Activated T-helper 17 cell treated with anti-CD3 and anti-CD28 coated beads, Interleukin-2, amount 50 U/mL, for 72 hours (primary cell): Measurements from ENCODE around the gene NSMCE4A. TPM values are rescaled to one million over a fixed set of nuclear protein-coding genes. Genes with fewer than 3 reads are reported as not detected.
"Not testable (repeated sequence)": the region's sequence is repeated elsewhere in the genome, so short reads cannot be mapped to it uniquely, and the experiment has no call there.

Experiments
- ATAC-seq: fragments of 150-1000 bp; cut with Tn5 transposase; replicated peaks from 2 replicates; pipeline ENCODE4 v1.10.0; 2021; ENCODE audit warnings: mild to moderate bottlenecking, moderate library complexity
- H3K27ac Mint-ChIP-seq: one replicate; pipeline ENCODE4 v1.8.0; 2022; ENCODE audit warnings: mixed read lengths
- H3K27me3 Mint-ChIP-seq: one replicate; pipeline ENCODE4 v1.8.0; 2022; ENCODE audit warnings: mixed read lengths
- H3K36me3 Mint-ChIP-seq: one replicate; pipeline ENCODE4 v1.8.0; 2022; ENCODE audit warnings: low read depth, mild to moderate bottlenecking, mixed read lengths
- H3K4me1 Mint-ChIP-seq: one replicate; pipeline ENCODE4 v1.8.0; 2022; ENCODE audit warnings: mixed read lengths
- H3K4me3 Mint-ChIP-seq: one replicate; pipeline ENCODE4 v1.8.0; 2022; ENCODE audit warnings: mild to moderate bottlenecking, mixed read lengths
- H3K9me3 Mint-ChIP-seq: one replicate; pipeline ENCODE4 v1.8.0; 2022; ENCODE audit warnings: mixed read lengths
- total RNA-seq, 2 donors: library from RNA; stranded (reverse); gene quantifications; one replicate each; pipeline ENCODE4 v1.2.3, GENCODE V29; 2022

NSMCE4A gene
- total RNA-seq, 2 donors from 2014 or later: 26.4 to 49.7 TPM

DNA sequence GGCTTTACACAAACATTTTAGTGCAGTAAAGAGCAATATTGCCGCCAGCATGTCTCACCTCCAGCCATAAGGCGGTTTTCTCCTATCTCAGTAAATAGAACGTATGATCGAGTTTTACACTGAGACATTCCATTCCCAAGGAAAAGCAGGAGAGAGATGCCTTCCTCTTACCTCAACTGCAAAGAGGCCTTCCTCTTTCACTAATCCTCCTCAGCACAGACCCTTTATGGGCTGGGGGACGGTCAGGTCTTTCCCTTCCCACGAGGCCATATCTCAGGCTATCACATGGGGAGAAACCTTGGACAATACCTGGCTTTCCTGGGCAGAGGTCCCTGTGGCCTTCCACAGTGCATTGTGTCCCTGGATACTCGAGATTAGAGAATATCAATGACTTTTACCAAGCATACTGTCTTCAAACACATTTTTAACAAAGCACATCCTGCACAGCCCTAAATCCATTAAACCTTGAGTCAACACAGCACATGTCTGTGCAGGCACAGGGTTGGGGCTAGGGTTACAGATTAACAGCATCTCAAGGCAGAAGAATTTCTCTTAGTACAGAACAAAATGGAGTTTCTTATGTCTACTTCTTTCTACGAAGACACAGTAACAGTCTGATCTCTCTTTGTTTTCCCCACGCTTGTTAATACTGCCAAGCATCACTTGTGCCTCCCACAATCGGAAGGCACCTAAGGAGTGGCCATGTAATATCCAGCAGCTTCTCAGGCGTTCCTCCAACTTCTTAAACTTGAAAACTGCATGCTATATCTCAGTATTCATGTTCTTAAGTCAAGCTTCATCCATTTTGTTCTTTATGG is 44.5 kb downstream of the NSMCE4A start:
- not testable (repeated sequence) for H3K27ac Mint-ChIP-seq, H3K4me1 Mint-ChIP-seq, ATAC-seq, H3K27me3 Mint-ChIP-seq, H3K9me3 Mint-ChIP-seq, H3K36me3 Mint-ChIP-seq
- H3K4me3 Mint-ChIP-seq: peak overlapping the region; percentile 97

DNA sequence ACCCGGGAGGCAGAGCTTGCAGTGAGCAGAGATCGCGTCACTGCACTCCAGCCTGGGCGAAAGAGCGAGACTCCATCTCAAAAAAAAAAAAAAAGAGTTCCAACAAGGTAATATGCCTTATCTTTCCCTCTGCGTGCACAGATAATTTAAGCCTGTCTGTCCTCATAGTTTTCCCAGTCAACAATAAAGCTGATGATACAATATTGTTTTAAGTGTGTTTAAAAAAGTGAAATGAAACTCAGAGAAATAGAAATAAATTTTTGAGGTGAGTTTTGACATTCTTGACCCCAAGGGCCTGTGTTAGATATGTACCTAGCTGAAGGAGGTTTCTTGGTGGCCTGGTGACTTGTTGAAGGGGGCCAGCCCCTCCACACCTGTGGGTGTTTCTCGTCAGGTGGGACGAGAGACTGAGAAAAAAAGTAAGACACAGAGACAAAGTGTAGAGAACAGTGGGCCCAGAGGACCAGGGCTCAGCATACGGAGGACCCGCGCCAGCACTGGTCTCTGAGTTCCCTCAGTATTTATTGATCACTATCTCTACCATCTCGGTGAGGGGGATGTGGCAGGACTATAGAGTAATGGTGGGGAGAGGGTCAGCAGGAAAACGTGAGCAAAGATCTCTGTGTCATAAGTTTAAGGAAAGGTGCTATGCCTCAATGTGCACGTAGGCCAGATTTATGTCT is 45.3 kb downstream of the NSMCE4A start:
- not testable (repeated sequence) for H3K9me3 Mint-ChIP-seq, H3K36me3 Mint-ChIP-seq, H3K27me3 Mint-ChIP-seq, ATAC-seq, H3K4me1 Mint-ChIP-seq
- H3K4me3 Mint-ChIP-seq: peak overlapping the region; percentile 97
- H3K27ac Mint-ChIP-seq: peak overlapping the region; percentile 46

DNA sequence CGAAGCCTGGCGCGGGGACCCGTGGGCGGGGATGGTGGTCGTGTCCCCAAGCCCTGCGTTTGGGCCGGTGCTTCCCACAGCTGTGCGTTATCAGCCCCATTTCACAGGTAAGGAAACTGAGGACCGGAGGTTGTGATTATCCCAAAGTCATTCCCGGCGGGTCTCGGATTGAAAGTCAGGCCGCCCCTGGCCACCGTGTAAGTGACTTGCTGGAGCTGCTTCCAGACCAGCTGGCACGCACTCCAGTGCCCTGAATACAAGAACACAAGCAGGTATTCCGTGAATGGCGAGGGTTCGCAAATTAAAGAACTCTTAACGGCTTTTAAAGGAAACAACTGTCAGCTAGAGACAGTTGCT is 46.5 kb downstream of the NSMCE4A start:
- peak overlapping the region; percentile 97 for H3K4me3 Mint-ChIP-seq
- peaks cover 10% of the 10 kb centered on the region for H3K4me1 Mint-ChIP-seq
- peaks cover 9% of the 10 kb centered on the region for H3K36me3 Mint-ChIP-seq
- no peaks in the 10 kb centered on the region for H3K27me3 Mint-ChIP-seq
- H3K27ac Mint-ChIP-seq: peak overlapping the region; percentile 97
- peak; percentile 3 for ATAC-seq
- H3K9me3 Mint-ChIP-seq: no peaks in the 10 kb centered on the region

DNA sequence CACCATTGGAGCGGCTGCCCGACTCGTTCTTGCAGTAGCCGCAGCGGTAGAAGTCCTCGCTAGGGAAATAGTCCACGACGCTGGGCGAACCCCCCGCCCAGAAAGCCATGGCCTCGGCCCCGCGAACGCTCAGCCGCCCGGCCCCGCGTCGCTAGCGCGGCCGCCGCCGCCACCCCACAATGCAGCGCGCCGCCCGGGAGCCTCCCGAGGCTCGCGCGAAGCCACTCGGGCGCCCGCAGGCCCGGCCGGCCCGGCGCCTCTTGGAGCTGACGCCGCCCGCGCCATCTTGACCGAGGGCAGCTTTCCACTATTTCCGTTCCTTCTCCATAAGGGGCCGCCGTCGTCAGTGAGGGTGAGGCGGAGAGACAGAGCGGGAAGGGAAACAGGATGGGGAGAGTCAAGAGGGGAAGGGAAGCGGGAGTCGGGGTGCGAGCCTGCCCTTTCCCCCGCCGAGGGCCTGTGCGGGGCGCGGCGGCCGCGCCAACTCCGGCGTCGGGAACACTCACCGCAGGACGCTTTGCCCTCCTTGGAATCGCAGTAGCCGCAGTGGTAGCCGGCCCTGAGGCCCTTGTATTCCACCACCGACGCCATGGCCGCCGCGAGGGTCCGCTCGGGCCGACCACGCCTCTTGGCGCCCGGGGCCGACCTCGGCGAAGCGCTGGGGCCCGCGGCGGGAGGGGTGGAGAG is 47.0 kb downstream of the NSMCE4A start, which contains the start of gene ATE1:
Gene ATE1 (minus strand): TSS at position 191 of the 687 bp plus-strand sequence. CDS start 82 bp downstream, at position 109.
- H3K36me3 Mint-ChIP-seq: peaks cover 12% of the 10 kb centered on the region
- H3K9me3 Mint-ChIP-seq: no peaks in the 10 kb centered on the region
- peak; percentile 93 for ATAC-seq
- peaks cover 10% of the 10 kb centered on the region for H3K4me1 Mint-ChIP-seq
- H3K27me3 Mint-ChIP-seq: no peaks in the 10 kb centered on the region
- H3K4me3 Mint-ChIP-seq: peak within 1 kb of the TSS; percentile 97
- peak within 1 kb of the TSS; percentile 97 for H3K27ac Mint-ChIP-seq

DNA sequence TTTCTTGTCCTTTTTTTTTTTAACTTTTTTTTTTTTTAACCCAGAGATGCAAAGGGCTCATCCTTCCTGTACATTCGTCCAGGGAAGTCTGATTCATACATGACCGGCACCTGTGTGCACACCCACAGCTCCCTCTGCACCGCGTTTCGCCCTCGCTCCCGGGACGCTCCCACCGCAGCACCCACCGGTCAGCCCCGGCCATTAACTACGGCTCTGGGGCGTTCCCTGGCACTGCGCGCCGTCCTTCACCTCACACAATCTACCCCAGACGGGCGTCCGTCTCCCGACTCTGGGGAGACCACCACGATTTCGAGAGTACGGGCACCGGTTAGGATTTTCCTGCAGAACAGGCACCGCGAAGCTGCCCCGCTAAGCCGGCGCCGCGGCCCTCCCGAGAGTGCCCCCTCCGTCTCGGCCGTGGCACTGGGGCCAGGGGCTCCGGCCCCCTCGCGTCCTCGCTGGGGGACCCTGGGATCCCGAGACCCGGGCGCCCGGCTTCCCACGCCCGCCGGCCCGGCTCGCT is 47.6 kb downstream of the NSMCE4A start:
- H3K27ac Mint-ChIP-seq: peak overlapping the region; percentile 97
- no peaks in the 10 kb centered on the region for H3K27me3 Mint-ChIP-seq
- peaks cover 18% of the 10 kb centered on the region for H3K36me3 Mint-ChIP-seq
- ATAC-seq: peak; percentile 78
- peaks cover 10% of the 10 kb centered on the region for H3K4me1 Mint-ChIP-seq
- H3K9me3 Mint-ChIP-seq: no peaks in the 10 kb centered on the region
- H3K4me3 Mint-ChIP-seq: peak overlapping the region; percentile 97

DNA sequence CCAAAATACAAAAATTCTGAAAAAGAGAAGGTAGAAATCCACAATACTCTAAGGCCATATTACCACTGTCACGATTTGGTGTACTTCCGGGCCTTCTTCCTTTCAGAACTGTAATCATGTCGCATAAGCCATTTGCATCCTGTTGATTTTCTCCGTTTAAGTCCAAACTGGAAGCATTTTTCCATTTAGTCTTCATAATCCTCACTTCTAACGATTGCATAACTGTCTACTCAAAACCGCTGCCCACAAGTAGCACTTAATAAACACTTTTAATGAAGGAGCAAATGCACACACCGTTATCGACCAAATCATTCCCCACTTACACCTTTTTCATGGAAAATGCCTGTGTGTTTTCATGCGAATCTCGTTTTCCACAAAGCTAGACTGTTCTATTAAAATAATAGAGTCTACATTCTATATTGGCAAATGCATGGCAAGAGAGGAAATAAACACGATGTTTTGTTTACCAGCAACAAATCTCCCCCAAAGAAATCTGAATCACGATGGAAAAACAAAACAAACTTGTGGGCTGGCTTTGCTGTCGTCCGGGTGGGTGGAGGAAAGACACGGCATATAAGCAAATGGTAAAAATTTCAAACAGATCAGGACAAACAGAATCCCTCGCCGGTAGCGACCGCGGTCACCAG is 48.2 kb downstream of the NSMCE4A start:
- Mint-ChIP-seq H3K9me3 (no peaks in the 10 kb centered on the region), H3K36me3 (peaks cover 24% of the 10 kb centered on the region), H3K27me3 (no peaks in the 10 kb centered on the region), H3K27ac (peak overlapping the region; percentile 97), H3K4me3 (peak overlapping the region; percentile 97), H3K4me1 (peaks cover 10% of the 10 kb centered on the region)
- ATAC-seq: no peak

DNA sequence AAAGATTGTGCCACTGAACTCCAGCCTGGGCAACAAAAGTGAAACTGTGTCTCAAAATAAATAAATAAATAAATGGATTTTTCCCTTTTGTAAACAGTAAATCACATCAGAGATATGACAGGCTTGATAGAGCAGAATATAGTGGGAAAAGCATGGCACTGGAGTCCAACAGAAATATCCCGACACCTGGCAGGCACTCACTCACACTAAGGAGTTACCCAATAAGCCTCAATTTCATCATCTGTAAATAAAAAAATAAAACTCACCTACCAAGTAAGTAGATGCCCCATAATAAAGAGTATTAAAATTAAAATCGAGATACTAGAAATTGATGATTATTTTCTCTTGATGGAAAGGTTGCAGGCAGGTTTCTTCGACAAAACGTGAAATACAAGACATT is 48.9 kb downstream of the NSMCE4A start:
- Mint-ChIP-seq H3K4me1 (peaks cover 10% of the 10 kb centered on the region), H3K27ac (no peak overlapping the region), H3K4me3 (peak overlapping the region; percentile 97), H3K9me3 (no peaks in the 10 kb centered on the region), H3K27me3 (no peaks in the 10 kb centered on the region), H3K36me3 (peaks cover 29% of the 10 kb centered on the region)
- ATAC-seq: no peak

DNA sequence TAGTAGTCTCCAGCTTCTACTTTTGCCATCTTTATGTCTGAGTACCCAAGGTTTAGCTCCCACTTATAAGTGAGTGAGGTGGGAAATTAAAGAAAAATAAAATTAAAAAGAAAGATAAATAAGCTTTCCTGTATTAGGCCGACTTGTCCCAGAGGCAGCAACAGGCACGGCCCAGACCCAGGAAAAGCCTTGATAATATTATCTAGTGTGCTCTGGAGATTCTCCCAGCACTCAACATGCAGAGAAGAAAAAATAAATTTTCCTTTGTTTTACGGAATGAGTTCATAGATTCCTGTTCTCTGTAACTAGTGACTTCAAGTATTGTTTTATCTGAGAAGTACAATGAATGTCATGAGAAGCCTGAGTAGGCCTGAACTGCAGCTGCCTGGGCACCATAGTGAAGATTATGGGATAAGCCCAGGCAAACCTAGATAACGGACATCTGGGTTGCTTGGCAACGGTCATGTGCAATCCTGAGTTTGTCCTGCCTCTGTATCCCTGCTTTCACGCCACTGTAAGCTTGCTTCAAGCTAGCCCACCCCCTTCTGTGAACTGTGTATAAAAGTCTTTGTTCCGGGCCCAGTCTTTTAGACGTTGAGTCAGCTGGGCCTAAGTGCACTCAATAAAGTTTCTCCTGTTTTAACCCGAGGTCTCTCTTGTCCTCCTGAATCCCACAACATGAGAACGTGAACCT is 53.6 kb downstream of the NSMCE4A start:
- Mint-ChIP-seq H3K4me1 (peaks cover 4% of the 10 kb centered on the region), H3K4me3 (no peak overlapping the region), H3K27me3 (no peaks in the 10 kb centered on the region), H3K27ac (no peak overlapping the region), H3K36me3 (peaks cover 55% of the 10 kb centered on the region), H3K9me3 (no peaks in the 10 kb centered on the region)
- ATAC-seq: no peak

DNA sequence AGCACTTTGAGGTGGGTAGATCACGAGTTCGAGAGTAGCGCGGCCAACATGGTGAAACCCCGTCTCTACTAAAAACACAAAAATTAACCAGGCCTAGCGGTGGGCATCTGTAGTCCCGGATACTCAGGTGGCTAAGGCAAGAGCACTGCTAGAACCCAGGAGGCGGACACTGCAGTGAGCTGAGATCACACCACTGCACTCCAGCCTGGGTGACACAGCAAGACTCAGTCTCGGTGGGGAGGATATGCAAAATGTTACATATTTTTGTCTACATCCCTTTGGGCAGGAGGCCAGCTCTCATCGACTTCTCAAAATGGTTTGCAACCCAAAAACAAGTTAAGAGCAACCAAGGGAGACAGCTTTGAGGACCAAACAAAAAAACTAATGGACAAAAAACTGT is 55.4 kb downstream of the NSMCE4A start:
- Mint-ChIP-seq H3K27ac (no peak overlapping the region), H3K27me3 (no peaks in the 10 kb centered on the region), H3K4me1 (peaks cover 11% of the 10 kb centered on the region), H3K4me3 (no peak overlapping the region), H3K9me3 (no peaks in the 10 kb centered on the region), H3K36me3 (peaks cover 68% of the 10 kb centered on the region)
- ATAC-seq: no peak

DNA sequence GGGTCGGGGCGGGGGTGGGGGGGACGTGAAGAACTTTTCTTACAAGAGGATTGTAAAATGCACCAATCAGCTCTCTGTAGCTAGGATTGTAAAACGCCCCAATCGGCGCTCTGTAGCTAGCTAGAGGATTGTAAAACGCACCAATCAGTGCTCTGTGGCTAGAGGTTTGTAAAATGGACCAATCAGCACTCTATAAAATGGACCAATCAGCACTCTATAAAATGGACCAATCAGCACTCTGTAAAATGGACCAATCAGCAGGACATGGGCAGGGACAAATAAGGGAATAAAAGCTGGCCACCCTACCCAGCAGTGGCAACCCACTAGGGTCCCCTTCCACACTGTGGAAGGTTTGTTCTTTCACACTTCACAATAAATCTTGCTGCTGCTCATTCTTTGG is 56.2 kb downstream of the NSMCE4A start:
- ATAC-seq, H3K9me3 Mint-ChIP-seq, H3K27ac Mint-ChIP-seq, H3K4me3 Mint-ChIP-seq, H3K27me3 Mint-ChIP-seq: not testable (repeated sequence)
- Mint-ChIP-seq H3K36me3 (peaks cover 77% of the 10 kb centered on the region), H3K4me1 (peaks cover 12% of the 10 kb centered on the region)

DNA sequence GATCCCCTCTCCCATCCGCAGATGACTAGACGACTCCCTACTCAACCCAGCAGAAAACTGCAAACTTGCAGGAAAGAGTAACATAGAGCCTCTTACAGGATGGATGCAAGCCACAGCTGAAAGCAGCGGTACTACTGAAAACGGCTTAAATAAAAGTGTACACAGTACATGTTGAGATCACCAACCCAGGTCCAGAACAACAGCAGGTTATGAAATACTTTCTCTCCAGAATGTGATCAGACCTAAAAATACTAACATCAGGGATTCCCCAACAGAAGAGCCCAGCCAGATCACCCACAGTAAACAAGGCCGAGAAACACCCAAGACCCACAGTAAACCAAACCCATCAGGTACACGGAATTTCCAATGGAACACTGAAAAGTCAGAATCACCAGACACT is 60.4 kb downstream of the NSMCE4A start:
- Mint-ChIP-seq H3K27ac (no peak overlapping the region), H3K36me3 (peaks cover 73% of the 10 kb centered on the region), H3K9me3 (no peaks in the 10 kb centered on the region), H3K4me3 (no peak overlapping the region), H3K27me3 (no peaks in the 10 kb centered on the region), H3K4me1 (peaks cover 12% of the 10 kb centered on the region)
- ATAC-seq: no peak

DNA sequence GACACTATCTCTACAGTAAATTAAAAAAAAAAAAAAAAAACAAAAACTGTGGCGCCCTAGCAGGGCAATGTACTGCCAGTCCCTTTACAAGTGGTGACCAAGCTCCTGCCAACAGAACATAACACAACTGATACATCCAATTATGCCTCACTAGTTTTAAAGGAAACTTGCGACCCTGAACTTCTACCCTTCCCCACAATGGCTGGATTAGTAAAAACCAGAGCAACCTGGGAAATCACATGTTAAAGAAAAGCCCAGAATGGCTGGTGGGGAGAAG is 63.7 kb downstream of the NSMCE4A start:
- Mint-ChIP-seq H3K4me1 (peaks cover 8% of the 10 kb centered on the region), H3K36me3 (peaks cover 80% of the 10 kb centered on the region), H3K27me3 (no peaks in the 10 kb centered on the region), H3K27ac (no peak overlapping the region), H3K4me3 (no peak overlapping the region), H3K9me3 (no peaks in the 10 kb centered on the region)
- ATAC-seq: peak; percentile 24

DNA sequence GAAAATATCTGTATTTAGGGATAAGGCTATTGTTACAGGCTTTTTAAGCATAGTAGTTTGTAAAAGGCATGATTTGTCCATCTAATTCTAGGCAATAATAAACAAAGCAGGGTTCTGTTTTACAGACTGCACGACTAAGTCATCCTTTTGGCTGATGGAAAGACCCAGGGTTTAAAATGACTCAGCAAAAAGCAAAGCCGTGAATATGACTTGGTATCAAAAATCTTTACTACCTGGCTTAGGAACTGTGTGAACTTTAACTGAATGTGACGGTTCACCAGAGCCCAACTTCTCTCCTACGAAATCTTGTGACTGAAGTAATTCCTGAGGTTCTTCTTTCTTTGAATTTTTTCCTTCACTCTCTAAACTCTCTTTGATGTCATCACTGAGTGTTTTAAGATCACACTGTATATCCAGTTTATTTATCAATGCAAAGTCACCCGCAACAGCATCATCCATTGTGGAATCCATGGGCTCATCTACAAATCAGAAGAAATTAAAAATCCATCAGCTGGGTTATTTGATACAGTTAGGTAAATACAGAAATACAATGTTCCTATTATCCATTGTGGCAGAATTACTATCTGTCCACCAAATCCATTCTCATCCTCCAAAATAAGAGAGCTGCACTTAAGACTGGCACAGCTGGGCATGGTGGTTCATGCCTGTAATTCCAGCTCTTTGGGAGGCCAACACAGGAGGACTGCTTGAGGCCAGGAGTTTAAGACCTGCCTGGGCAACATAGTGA is 64.2 kb downstream of the NSMCE4A start:
- Mint-ChIP-seq H3K9me3 (no peaks in the 10 kb centered on the region), H3K27me3 (no peaks in the 10 kb centered on the region), H3K27ac (peak overlapping the region; percentile 37), H3K36me3 (peaks cover 80% of the 10 kb centered on the region), H3K4me3 (no peak overlapping the region), H3K4me1 (peaks cover 8% of the 10 kb centered on the region)
- peak; percentile 60 for ATAC-seq
